ENCODE data around the gene GRPEL1. TPM values are rescaled to one million over a fixed set of nuclear protein-coding genes. Genes with fewer than 3 reads are reported as not detected.

The GRPEL1 gene
- total and polyA plus RNA-seq, 8 donors, result 7.7 to 15.6 (median 11.3) TPM

- 93 to 94% methylated on average over 19 of the region's 19 CpGs for WGBS, 2 donors
- FAIRE-seq, result no peak
- peaks cover 11 to 23% (median 21%) of the 10 kb centered on the region in 3 donors for H3K4me1 ChIP-seq
- ATAC-seq, result no peak
- no peaks in the 10 kb centered on the region for H3K9me3 ChIP-seq
- no peak overlapping the region for H3K27ac ChIP-seq
- no peaks in the 10 kb centered on the region for H3K27me3 ChIP-seq
- H3K36me3 ChIP-seq, result no peaks in the 10 kb centered on the region
- intact Hi-C loops (cut with DNase I), result no loop called here
- H3K4me3 ChIP-seq, result no peak overlapping the region
- DNase-seq, result no peak
- no peak for TF ChIP-seq CTCF (IDR thresholded peaks at IDR 0.05)
Observed at GRCh38 chr4:7041246-7041645, 26.6 kb downstream of the GRPEL1 start.

- intact Hi-C loops (cut with DNase I), result no loop called here
Observed at GRCh38 chr4:7040765-7041164, 27.1 kb downstream of the GRPEL1 start.

DNA sequence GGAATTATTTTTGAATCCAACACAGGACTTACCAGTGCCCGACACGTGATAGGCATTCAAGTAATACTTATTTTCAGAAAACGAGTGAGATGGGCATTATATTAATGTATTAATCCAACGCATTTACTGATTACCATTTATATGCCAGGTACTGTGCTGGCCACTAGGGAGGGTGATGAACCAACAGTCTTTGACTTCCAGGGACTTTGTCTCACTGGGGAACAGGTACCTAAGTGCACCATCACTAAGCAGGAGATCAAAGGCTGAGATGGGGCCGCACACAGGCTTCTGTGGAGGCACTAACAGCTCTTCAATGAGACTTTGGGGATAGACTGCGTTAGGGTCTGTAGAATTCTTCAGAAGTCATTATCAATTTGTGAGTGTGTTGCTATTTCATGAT lies 30.4 kb downstream of the GRPEL1 start:
- Histone ChIP-seq H3K27me3 (no peaks in the 10 kb centered on the region), H3K36me3 (peaks cover 0 to 1% (median 0%) of the 10 kb centered on the region in 3 donors), H3K27ac (no peak overlapping the region), H3K4me3 (no peak overlapping the region), H3K9me3 (no peaks in the 10 kb centered on the region), H3K4me1 (peaks cover 6 to 7% (median 6%) of the 10 kb centered on the region in 3 donors)
- WGBS, 2 donors, result 52 to 65% methylated on average over 6 of the region's 6 CpGs
- FAIRE-seq (no peak), DNase-seq (no peak), ATAC-seq (no peak)
- TF ChIP-seq CTCF (IDR thresholded peaks at IDR 0.05), result no peak
- intact Hi-C loops (cut with DNase I), result no loop called here

More at GRCh38 chr4:7040765-7041164, 27.1 kb downstream of the GRPEL1 start:
- ATAC-seq (no peak), DNase-seq (no peak), FAIRE-seq (no peak)
- Histone ChIP-seq H3K27ac (no peak overlapping the region), H3K36me3 (no peaks in the 10 kb centered on the region), H3K9me3 (no peaks in the 10 kb centered on the region), H3K4me1 (peaks cover 6 to 19% (median 16%) of the 10 kb centered on the region in 3 donors), H3K27me3 (no peaks in the 10 kb centered on the region), H3K4me3 (no peak overlapping the region)
- no peak for TF ChIP-seq CTCF (IDR thresholded peaks at IDR 0.05)
- 75 to 76% methylated on average over 4 of the region's 4 CpGs for WGBS, 2 donors

- peak; percentile 94 to 97 (median 96) for ATAC-seq
- FAIRE-seq, result no peak
- Histone ChIP-seq H3K36me3 (peaks cover 0 to 25% (median 6%) of the 10 kb centered on the region in 3 donors), H3K9me3 (no peaks in the 10 kb centered on the region), H3K4me3 (no peak overlapping the region), H3K27me3 (no peaks in the 10 kb centered on the region), H3K4me1 (peaks cover 0 to 7% (median 0%) of the 10 kb centered on the region in 3 donors), H3K27ac (peak overlapping the region; percentile 30 to 75 (median 52))
- TF ChIP-seq CTCF (IDR thresholded peaks at IDR 0.05), result no peak
- DNase-seq, result peak; percentile 57 to 89 (median 80)
- 32 to 33% methylated on average over 20 of the region's 20 CpGs for WGBS, 2 donors
- intact Hi-C loops (cut with DNase I), result no loop called here
Observed at GRCh38 chr4:7034262-7035081, 33.4 kb downstream of the GRPEL1 start.

- H3K27ac ChIP-seq, result no peak overlapping the region
- TF ChIP-seq CTCF (IDR thresholded peaks at IDR 0.05), result no peak
- no peaks in the 10 kb centered on the region for H3K27me3 ChIP-seq
- no peak for ATAC-seq
- FAIRE-seq, result no peak
- H3K9me3 ChIP-seq, result no peaks in the 10 kb centered on the region
- H3K4me3 ChIP-seq, result no peak overlapping the region
- H3K4me1 ChIP-seq, result peaks cover 0 to 7% (median 0%) of the 10 kb centered on the region in 3 donors
- WGBS, 2 donors, result 86 to 94% methylated on average over 8 of the region's 8 CpGs
- H3K36me3 ChIP-seq, result peaks cover 0 to 25% (median 6%) of the 10 kb centered on the region in 3 donors
- DNase-seq, result no peak
- intact Hi-C loops (cut with DNase I), result no loop called here
Observed at GRCh38 chr4:7032596-7032995, 35.3 kb downstream of the GRPEL1 start.
